Bronchial epithelial cell (primary cell): ENCODE results near the gene SLCO3A1. TPM values are rescaled to one million over a fixed set of nuclear protein-coding genes. Genes with fewer than 3 reads are reported as not detected.

Experiments used
- DNase-seq: peaks from one replicate; pipeline ENCODE4 v3.0.0-alpha.2; 2010; ENCODE audit warnings: low read depth
- FAIRE-seq: peaks from 2 replicates; lab custom pipeline; 2011; peaks lifted over from hg19 to GRCh38; lab: Jason Lieb, UNC
- H3K27me3 ChIP-seq: 2 replicates; pipeline ENCODE4 v1.5.1; 2011; ENCODE audit warnings: low read length; ENCODE audit not compliant: control insufficient read depth, insufficient read depth
- H3K36me3 ChIP-seq: 2 replicates; pipeline ENCODE4 v1.5.1; 2011; ENCODE audit warnings: low read length; ENCODE audit not compliant: control insufficient read depth, insufficient read depth
- H3K4me3 ChIP-seq: 2 replicates; pipeline ENCODE4 v1.5.1; 2011; ENCODE audit warnings: mild to moderate bottlenecking, low read depth, low read length, control low read depth
- total RNA-seq: library from RNA; depleted of rRNA; stranded (reverse); fragments of >200 nt; gene quantifications from 2 replicates; pipeline ENCODE4 v1.2.1, GENCODE V29; 2014
- TF ChIP-seq, protein P1 (sequence below): IDR thresholded peaks from 2 replicates; pipeline ENCODE4 v1.5.1; 2011; ENCODE audit warnings: mild to moderate bottlenecking, moderate library complexity, low read length, control low read depth, inconsistent platforms; ENCODE audit not compliant: insufficient read depth, severe bottlenecking

Gene SLCO3A1
- total RNA-seq, 1 donor from 2014 or later, result 4.5 TPM

DNA sequence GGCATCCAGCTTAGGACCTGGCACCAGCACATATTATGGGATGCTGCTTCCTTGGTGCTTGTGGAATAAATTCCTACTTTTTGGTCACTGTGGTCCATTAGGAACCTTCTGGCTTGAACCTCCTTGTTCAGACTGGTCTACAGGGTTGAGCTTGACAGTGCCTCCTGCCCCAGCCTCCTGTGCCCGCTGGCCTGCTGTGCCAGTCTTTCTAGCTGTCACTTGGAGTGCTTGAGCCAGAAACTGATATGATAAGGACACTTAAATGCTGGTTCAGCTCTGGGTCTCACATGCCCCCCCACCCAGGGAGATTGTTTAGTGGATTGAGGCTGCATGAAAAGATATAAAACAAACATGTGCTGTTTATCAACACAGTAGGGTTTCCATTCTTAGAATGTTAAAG is 147.8 kb downstream of the SLCO3A1 start:
- H3K27me3 ChIP-seq, result no peaks in the 10 kb centered on the region
- FAIRE-seq (no peak), DNase-seq (no peak)
- TF ChIP-seq, protein P1, sequence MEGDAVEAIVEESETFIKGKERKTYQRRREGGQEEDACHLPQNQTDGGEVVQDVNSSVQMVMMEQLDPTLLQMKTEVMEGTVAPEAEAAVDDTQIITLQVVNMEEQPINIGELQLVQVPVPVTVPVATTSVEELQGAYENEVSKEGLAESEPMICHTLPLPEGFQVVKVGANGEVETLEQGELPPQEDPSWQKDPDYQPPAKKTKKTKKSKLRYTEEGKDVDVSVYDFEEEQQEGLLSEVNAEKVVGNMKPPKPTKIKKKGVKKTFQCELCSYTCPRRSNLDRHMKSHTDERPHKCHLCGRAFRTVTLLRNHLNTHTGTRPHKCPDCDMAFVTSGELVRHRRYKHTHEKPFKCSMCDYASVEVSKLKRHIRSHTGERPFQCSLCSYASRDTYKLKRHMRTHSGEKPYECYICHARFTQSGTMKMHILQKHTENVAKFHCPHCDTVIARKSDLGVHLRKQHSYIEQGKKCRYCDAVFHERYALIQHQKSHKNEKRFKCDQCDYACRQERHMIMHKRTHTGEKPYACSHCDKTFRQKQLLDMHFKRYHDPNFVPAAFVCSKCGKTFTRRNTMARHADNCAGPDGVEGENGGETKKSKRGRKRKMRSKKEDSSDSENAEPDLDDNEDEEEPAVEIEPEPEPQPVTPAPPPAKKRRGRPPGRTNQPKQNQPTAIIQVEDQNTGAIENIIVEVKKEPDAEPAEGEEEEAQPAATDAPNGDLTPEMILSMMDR, result no peak
- H3K36me3 ChIP-seq, result no peaks in the 10 kb centered on the region
- no peak overlapping the region for H3K4me3 ChIP-seq

DNA sequence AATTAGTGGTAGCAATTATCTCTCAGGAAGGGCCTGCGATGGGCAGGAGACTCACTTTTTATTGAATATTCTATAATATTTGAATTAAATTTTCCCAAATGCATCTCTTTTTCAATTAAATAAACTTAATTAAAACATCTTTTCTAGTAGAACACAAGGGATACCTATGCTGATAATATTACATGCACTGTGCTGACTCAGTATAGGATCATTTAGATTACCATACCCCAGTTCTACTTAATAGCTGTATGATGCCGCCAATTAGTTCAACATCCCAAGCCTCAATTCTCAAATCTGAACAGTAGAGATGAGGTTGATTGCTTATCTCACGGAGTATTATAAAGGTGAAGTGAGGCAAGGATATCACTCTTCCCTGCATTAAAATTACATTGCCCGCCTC is 149.2 kb downstream of the SLCO3A1 start:
- DNase-seq (no peak), FAIRE-seq (no peak)
- Histone ChIP-seq H3K27me3 (no peaks in the 10 kb centered on the region), H3K4me3 (no peak overlapping the region), H3K36me3 (no peaks in the 10 kb centered on the region)
- TF ChIP-seq, protein P1, result no peak

DNA sequence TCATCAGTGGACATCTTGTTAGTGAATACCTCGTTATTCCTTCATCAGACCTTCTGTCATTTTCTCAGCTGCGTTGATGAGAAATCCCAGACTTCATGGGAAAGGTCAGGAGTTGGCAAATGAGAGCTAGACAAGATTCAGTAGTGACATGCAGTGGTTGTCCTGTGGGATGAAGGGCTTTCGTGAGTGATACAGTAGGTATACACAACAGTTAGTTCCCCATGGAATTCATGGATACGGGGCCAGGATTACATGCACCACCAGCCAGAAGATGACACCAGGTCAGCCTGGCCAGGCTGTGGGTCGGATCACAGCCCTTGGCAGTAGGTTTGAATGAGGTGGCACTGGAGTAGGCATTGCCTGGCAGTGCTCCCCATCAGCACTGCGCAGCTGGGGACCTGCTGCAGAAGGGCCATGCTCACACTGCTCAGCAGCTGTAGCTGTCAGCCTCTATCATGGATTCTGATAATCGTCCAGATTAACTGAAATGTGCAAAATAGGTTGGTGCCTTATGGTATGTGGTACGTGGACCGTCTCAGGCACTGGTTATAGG is 150.1 kb downstream of the SLCO3A1 start:
- Histone ChIP-seq H3K4me3 (no peak overlapping the region), H3K27me3 (no peaks in the 10 kb centered on the region), H3K36me3 (no peaks in the 10 kb centered on the region)
- DNase-seq, result no peak
- no peak for FAIRE-seq
- TF ChIP-seq, protein P1, result no peak

DNA sequence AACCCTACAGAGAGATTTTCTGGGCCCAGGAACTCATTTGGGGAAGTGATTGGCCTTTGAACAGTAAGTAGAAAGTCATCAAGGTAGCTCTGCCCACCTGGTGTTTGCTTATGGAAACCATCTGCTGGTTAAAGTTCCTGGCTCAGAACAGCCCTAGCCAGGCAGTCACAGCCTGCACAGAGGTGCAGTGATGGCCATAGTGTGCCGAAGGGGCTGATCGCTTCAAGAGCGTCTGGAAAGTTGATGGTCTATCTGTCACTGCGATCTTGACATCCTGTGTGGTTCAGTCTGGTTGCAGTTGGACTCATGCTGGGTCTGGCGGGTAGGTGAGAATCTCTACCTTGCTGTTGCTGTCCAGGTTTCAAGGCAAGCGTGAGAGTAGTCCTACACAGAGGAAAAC is 151.6 kb downstream of the SLCO3A1 start:
- FAIRE-seq, result no peak
- no peak for DNase-seq
- H3K27me3 ChIP-seq, result no peaks in the 10 kb centered on the region
- TF ChIP-seq, protein P1, result no peak
- H3K4me3 ChIP-seq, result no peak overlapping the region
- no peaks in the 10 kb centered on the region for H3K36me3 ChIP-seq

DNA sequence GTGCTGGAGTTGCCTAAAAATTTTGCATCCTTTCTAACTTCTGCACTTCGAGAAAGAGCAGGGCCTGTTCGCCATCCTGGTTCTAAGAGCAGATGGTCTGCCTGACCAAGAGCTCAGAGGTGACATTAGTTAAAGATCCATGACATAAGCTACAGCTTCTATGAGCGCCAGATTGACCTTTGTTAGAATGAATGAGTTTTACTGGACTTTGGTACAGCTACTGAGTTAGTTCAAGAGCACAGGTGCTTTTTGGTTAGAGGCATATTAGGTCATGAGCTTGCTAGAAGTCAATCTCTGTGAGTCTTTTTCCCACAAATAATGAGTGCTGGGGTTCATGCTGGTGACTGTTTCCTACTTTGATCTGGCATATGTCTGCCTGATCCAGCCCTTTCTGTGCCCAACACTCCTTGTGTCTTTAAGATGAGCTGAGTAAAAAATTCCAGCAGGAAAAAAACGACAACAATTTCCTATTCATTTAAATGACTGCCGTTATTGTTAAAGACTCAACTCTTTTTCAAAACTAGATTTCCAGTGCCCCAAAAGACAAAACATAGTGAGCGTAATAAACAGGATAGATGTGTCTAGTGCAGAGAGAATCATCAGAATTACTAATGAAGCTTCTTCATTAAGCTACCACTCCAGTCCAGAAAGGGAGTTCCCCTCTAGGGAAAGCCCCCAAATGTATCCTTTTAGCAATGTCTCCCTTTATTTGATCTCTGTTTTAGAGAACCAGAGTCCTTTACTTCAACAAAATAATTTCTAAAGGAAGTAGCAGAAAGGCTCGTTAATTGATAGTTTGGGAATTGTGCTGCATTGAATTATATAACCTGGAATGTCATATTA is 152.9 kb downstream of the SLCO3A1 start:
- no peak for FAIRE-seq

More for the DNA sequence above, 152.9 kb downstream of the SLCO3A1 start:
- H3K4me3 ChIP-seq, result no peak overlapping the region
- no peaks in the 10 kb centered on the region for H3K36me3 ChIP-seq
- no peak for DNase-seq
- H3K27me3 ChIP-seq, result no peaks in the 10 kb centered on the region
- TF ChIP-seq, protein P1, result no peak
